Prostate gland (tissue), 2 donors: ENCODE results near the gene GLYAT.

Experiments
- POLR2AphosphoS5 ChIP-seq: sonication (generic); formaldehyde crosslinking; IDR thresholded peaks from one replicate; pipeline ENCODE4 v1.6.1; 2017; ENCODE audit warnings: antibody characterized with exemption
- TF ChIP-seq, protein P1 (sequence below), 4 experiments: fragments of 200-600 bp in 2 of 4; fragments of 450-650 bp in 2 of 4; sonication (generic) in 2 of 4; IDR thresholded peaks; 1 replicate in 3 of 4; 2 replicates in 1 of 4; pipeline ENCODE4 v1.5.1; 2016 to 2019; ENCODE audit warnings: antibody characterized with exemption in 4 of 4, mild to moderate bottlenecking in 2 of 4, moderate library complexity in 2 of 4

DNA sequence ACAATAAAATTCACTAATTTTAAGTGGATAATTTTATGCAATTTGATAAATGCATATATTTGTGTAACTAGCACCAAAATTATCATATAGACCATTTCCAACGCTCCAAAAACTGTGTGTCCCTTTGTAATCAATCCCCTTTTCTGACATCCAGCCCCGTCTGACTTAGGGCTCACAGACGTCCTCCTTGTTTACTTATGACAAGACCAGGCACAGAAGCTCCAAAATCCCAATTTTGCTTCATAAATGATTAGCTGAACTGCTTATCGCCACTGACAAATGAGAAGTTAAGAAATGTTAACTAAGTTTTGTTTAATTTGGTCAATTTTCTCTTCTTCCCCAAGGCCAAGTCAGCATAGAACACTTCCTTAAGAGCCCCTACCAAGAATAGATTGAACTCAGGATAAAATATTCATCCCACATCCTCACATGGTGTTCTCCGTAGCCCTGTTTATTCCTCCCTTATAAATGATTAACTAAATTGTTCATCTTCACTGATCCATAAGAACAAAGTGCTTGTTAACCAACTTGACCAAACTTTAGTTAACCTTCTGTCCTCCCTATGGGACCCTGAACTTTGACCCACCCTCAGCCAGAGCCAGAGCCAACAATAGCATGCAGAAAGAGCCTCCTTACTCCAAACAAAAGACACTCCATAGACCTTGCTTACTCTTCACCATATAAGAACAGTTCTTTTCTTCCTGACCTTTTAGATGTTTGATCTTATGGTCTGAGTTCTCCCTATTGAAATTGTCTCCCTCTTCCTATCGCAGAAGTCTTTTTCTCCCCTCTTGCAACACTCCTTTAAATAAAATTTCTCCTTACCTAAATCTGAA, 30.8 kb upstream of the GLYAT start:
- TF ChIP-seq, protein P1, sequence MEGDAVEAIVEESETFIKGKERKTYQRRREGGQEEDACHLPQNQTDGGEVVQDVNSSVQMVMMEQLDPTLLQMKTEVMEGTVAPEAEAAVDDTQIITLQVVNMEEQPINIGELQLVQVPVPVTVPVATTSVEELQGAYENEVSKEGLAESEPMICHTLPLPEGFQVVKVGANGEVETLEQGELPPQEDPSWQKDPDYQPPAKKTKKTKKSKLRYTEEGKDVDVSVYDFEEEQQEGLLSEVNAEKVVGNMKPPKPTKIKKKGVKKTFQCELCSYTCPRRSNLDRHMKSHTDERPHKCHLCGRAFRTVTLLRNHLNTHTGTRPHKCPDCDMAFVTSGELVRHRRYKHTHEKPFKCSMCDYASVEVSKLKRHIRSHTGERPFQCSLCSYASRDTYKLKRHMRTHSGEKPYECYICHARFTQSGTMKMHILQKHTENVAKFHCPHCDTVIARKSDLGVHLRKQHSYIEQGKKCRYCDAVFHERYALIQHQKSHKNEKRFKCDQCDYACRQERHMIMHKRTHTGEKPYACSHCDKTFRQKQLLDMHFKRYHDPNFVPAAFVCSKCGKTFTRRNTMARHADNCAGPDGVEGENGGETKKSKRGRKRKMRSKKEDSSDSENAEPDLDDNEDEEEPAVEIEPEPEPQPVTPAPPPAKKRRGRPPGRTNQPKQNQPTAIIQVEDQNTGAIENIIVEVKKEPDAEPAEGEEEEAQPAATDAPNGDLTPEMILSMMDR (IDR thresholded peaks at IDR 0.05): no peak
- no peak for TF ChIP-seq POLR2AphosphoS5
